HEK293 (cell line): ENCODE data around the gene MMD.
A peak's percentile ranks its signal among the peaks of the same experiment; 100 is the strongest.
"Not testable (repeated sequence)": the region's sequence is repeated elsewhere in the genome, so short reads cannot be mapped to it uniquely, and the experiment has no call there.

ENCODE experiments used
- CTCF ChIA-PET: fragments of 350-600 bp; formaldehyde crosslinking; extraction: SDS; loops from one replicate; lab custom pipeline; 2021; ENCODE audit warnings: antibody characterized with exemption; lab: Yijun Ruan, JAX
- POLR2A ChIA-PET: fragments of 300-600 bp; formaldehyde crosslinking; extraction: SDS; loops from one replicate; lab custom pipeline; 2020; ENCODE audit warnings: antibody characterized with exemption, inconsistent platforms; lab: Yijun Ruan, JAX
- H3K27ac ChIP-seq: fragments of 200-500 bp; sonication (Bioruptor generic); 2 replicates; pipeline ENCODE4 v1.5.1; 2014; ENCODE audit warnings: low read depth, low read length, control low read depth, inconsistent platforms; ENCODE audit errors: extremely low read depth
- H3K36me3 ChIP-seq, 2 experiments: fragments of 200-500 bp in 1 of 2; sonication (Bioruptor generic) in 1 of 2; 1 replicate in 1 of 2; 2 replicates in 1 of 2; pipeline ENCODE4 v1.5.1; 2014 to 2017; ENCODE audit warnings: inconsistent platforms in 2 of 2, low read length in 2 of 2; ENCODE audit not compliant: control insufficient read depth in 2 of 2, insufficient read depth in 1 of 2
- H3K4me1 ChIP-seq: fragments of 200-500 bp; sonication (Bioruptor generic); 2 replicates; pipeline ENCODE4 v1.5.1; 2014; ENCODE audit warnings: mild to moderate bottlenecking, low read length, inconsistent platforms; ENCODE audit not compliant: control insufficient read depth, insufficient read depth
- H3K4me3 ChIP-seq: 2 replicates; pipeline ENCODE4 v1.5.1; 2011; ENCODE audit warnings: low read depth, mild to moderate bottlenecking, control low read depth, low read length, moderate library complexity
- H3K9me3 ChIP-seq: fragments of 200-500 bp; sonication (Bioruptor generic); 2 replicates; pipeline ENCODE4 v1.5.1; 2014; ENCODE audit warnings: low read depth, low read length, inconsistent platforms; ENCODE audit not compliant: control insufficient read depth, insufficient read depth
- GFI1B ChIP-seq: fragments of 450-650 bp; formaldehyde crosslinking; IDR thresholded peaks from 2 replicates; pipeline ENCODE4 v1.5.1; 2016; ENCODE audit warnings: missing biosample characterization, missing genetic modification characterization
- KLF10 ChIP-seq: fragments of 450-650 bp; IDR thresholded peaks from 2 replicates; pipeline ENCODE4 v1.5.1; 2018; ENCODE audit warnings: missing biosample characterization, mild to moderate bottlenecking, missing genetic modification characterization
- PRDM1 ChIP-seq: fragments of 450-650 bp; formaldehyde crosslinking; IDR thresholded peaks from 2 replicates; pipeline ENCODE4; 2016; ENCODE audit warnings: missing biosample characterization, missing genetic modification characterization
- SALL2 ChIP-seq: fragments of 450-650 bp; formaldehyde crosslinking; IDR thresholded peaks from 2 replicates; pipeline ENCODE4 v1.5.0; 2017; ENCODE audit warnings: missing biosample characterization, mild to moderate bottlenecking, missing genetic modification characterization, borderline replicate concordance
- SP3 ChIP-seq: fragments of 450-650 bp; formaldehyde crosslinking; IDR thresholded peaks from 2 replicates; pipeline ENCODE4 v1.5.1; 2016; ENCODE audit warnings: missing biosample characterization, missing genetic modification characterization
- ZBTB1 ChIP-seq: fragments of 450-650 bp; formaldehyde crosslinking; IDR thresholded peaks from 2 replicates; pipeline ENCODE4 v1.5.1; 2016; ENCODE audit warnings: missing biosample characterization, missing genetic modification characterization
- ZBTB20 ChIP-seq: fragments of 450-650 bp; formaldehyde crosslinking; IDR thresholded peaks from 2 replicates; pipeline ENCODE4 v1.5.1; 2016; ENCODE audit warnings: missing biosample characterization, missing genetic modification characterization
- ZBTB7A ChIP-seq: fragments of 450-650 bp; formaldehyde crosslinking; IDR thresholded peaks from 2 replicates; pipeline ENCODE4 v1.5.1; 2016; ENCODE audit warnings: low read depth, missing biosample characterization, missing genetic modification characterization
- ZNF138 ChIP-seq: fragments of 450-650 bp; formaldehyde crosslinking; IDR thresholded peaks from 2 replicates; pipeline ENCODE4 v1.5.1; 2016; ENCODE audit warnings: missing biosample characterization, missing genetic modification characterization, borderline replicate concordance
- ZNF223 ChIP-seq: fragments of 450-650 bp; formaldehyde crosslinking; IDR thresholded peaks from 2 replicates; pipeline ENCODE4 v1.5.1; 2016; ENCODE audit warnings: missing biosample characterization, missing genetic modification characterization
- ZNF24 ChIP-seq: fragments of 450-650 bp; formaldehyde crosslinking; IDR thresholded peaks from 2 replicates; pipeline ENCODE4 v1.5.1; 2016; ENCODE audit warnings: missing biosample characterization, missing genetic modification characterization
- ZNF302 ChIP-seq: fragments of 450-650 bp; formaldehyde crosslinking; IDR thresholded peaks from 2 replicates; pipeline ENCODE4 v1.5.1; 2016; ENCODE audit warnings: missing biosample characterization, missing genetic modification characterization, low read depth
- ZNF433 ChIP-seq: fragments of 450-650 bp; formaldehyde crosslinking; IDR thresholded peaks from 2 replicates; pipeline ENCODE4 v1.5.1; 2016; ENCODE audit warnings: missing biosample characterization, missing genetic modification characterization, low read depth
- ZNF529 ChIP-seq: fragments of 450-650 bp; formaldehyde crosslinking; IDR thresholded peaks from 2 replicates; pipeline ENCODE4 v1.5.1; 2017; ENCODE audit warnings: missing genetic modification characterization, missing biosample characterization; ENCODE audit not compliant: insufficient replicate concordance
- ZNF548 ChIP-seq: fragments of 450-650 bp; formaldehyde crosslinking; IDR thresholded peaks from 2 replicates; pipeline ENCODE4 v1.5.1; 2016; ENCODE audit warnings: missing biosample characterization, missing genetic modification characterization
- ZNF549 ChIP-seq: fragments of 450-650 bp; IDR thresholded peaks from 2 replicates; pipeline ENCODE4 v1.5.1; 2018; ENCODE audit warnings: missing biosample characterization, missing genetic modification characterization, mild to moderate bottlenecking, inconsistent platforms, moderate library complexity
- ZNF843 ChIP-seq: fragments of 450-650 bp; formaldehyde crosslinking; IDR thresholded peaks from 2 replicates; pipeline ENCODE4 v1.5.1; 2016; ENCODE audit warnings: missing biosample characterization, missing genetic modification characterization
- ZSCAN16 ChIP-seq: fragments of 450-650 bp; formaldehyde crosslinking; IDR thresholded peaks from 2 replicates; pipeline ENCODE4 v1.5.1; 2016; ENCODE audit warnings: missing biosample characterization, missing genetic modification characterization
- ZSCAN23 ChIP-seq: fragments of 450-650 bp; formaldehyde crosslinking; IDR thresholded peaks from 2 replicates; pipeline ENCODE4 v1.5.1; 2016; ENCODE audit warnings: missing biosample characterization, missing genetic modification characterization
- TF ChIP-seq, protein P1 (sequence below): fragments of 450-650 bp; formaldehyde crosslinking; IDR thresholded peaks from 2 replicates; pipeline ENCODE4 v1.5.1; 2016; ENCODE audit warnings: missing biosample characterization, missing genetic modification characterization
- TF ChIP-seq, protein P2 (sequence below): fragments of 450-650 bp; formaldehyde crosslinking; IDR thresholded peaks from 2 replicates; pipeline ENCODE4 v1.5.1; 2017; ENCODE audit warnings: missing biosample characterization, missing genetic modification characterization

The MMD gene

DNA sequence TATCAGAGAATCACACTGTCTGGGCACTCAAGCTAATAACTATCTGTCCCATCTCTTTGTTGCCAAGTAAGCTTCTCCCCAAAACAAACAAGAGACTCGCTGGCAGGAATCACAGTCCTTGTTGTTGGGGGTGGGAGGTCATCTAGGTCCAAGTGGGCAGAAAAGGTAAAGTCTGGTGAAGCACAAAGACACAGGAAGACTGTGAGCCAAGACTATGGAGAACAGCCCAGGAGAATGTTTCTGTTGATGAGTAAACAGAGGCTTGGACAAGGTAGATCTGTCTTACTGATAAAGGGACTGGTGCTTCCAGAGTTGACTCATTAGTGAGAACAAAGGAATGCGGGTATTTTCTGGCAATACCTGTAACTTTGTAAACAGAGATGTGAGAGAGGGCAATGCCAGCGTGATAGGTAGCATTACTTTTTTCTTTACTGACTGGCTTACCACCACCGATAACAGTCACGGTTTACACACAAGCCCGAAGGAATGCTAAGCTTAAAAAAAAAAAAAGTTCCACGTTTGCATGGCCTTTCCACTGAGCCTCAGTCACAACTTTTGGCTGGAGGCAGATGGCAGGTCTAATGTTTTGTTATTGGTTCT, 11.5 kb upstream of the MMD start:
- TF ChIP-seq PRDM1 (0 out of 2 replicates have a peak, but pooled peaks have one; percentile 29), ZNF138 (tag by site-specific recombination) (no peak)
- Histone ChIP-seq H3K27ac (peak overlapping the region; percentile 33; the same call in 1 of the 2 replicates), H3K36me3 (no peaks in the 10 kb centered on the region), H3K4me1 (peaks cover 26% of the 10 kb centered on the region), H3K4me3 (no peak overlapping the region), H3K9me3 (no peaks in the 10 kb centered on the region)
- ChIA-PET POLR2A (interaction anchor here (1.0 to 1.5 kb wide), 2 partner anchors 10 to 12 kb away, joined by 3 to 6 read pairs; partner anchors contain the start of gene MMD), CTCF (interaction anchor here (0.6 to 1.5 kb wide), 5 partner anchors 16 to 440 kb away, joined by 3 to 5 read pairs (median 3); no protein-coding TSS in a partner anchor)

DNA sequence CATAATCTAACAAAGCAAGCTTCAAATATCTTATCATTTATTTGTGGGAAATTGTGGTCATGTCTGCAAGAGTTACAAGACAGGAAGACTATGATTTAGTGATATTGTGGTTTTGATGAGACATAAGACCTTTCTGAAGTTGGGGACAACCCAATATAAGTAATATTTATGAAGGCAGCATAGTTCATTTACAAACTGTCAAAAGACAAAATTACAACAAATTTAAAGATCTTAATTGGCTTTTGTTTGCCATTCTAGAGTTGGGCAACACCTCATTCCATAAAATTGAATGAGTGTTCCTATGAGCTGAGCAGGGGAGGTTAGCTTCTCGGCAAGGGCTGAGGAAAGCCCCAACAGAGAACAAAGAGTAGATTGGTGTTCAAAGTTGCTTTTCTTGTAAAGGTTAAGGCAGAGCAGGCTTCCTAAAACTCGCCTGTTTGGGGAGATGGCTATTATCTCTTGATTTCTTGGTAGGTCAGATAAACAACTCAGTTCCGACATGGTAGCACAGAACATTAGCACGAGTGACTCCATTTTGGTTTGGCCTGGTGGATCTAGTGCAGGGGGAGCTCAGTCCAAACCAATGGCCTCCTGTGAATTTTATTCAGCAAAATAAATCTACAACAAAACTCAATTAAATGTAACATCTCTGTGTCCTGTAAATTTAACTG, 10.9 kb upstream of the MMD start:
- H3K27ac ChIP-seq, result no peak overlapping the region; the same call in 1 of the 2 replicates
- no peaks in the 10 kb centered on the region for H3K9me3 ChIP-seq
- ChIA-PET CTCF (interaction anchor here (0.7 to 1.5 kb wide), 3 partner anchors 11 to 82 kb away, joined by 3 to 5 read pairs (median 3); partner anchors contain the start of gene MMD), POLR2A (interaction anchor here (1.0 to 1.5 kb wide), 2 partner anchors 9 to 11 kb away, joined by 3 to 6 read pairs; partner anchors contain the start of gene MMD)
- H3K4me1 ChIP-seq, result peaks cover 22% of the 10 kb centered on the region
- H3K4me3 ChIP-seq, result no peak overlapping the region
- H3K36me3 ChIP-seq, result no peaks in the 10 kb centered on the region
- no peak for TF ChIP-seq GFI1B (tag by site-specific recombination)
- TF ChIP-seq ZNF223 (tag by site-specific recombination), result no peak
- TF ChIP-seq ZNF548 (tag by site-specific recombination), result no peak
- TF ChIP-seq, protein P1, sequence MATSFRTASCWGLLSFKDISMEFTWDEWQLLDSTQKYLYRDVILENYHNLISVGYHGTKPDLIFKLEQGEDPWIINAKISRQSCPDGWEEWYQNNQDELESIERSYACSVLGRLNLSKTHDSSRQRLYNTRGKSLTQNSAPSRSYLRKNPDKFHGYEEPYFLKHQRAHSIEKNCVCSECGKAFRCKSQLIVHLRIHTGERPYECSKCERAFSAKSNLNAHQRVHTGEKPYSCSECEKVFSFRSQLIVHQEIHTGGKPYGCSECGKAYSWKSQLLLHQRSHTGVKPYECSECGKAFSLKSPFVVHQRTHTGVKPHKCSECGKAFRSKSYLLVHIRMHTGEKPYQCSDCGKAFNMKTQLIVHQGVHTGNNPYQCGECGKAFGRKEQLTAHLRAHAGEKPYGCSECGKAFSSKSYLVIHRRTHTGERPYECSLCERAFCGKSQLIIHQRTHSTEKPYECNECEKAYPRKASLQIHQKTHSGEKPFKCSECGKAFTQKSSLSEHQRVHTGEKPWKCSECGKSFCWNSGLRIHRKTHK (tag by site-specific recombination), result no peak
- no peak for TF ChIP-seq SALL2 (tag by site-specific recombination)
- no peak for TF ChIP-seq ZBTB20 (tag by site-specific recombination)
- no peak for TF ChIP-seq ZNF529 (tag by site-specific recombination)
- TF ChIP-seq ZBTB7A (tag by site-specific recombination), result no peak
- no peak for TF ChIP-seq SP3
- TF ChIP-seq ZNF302 (tag by site-specific recombination), result no peak
- TF ChIP-seq ZSCAN23 (tag by site-specific recombination), result no peak
- no peak for TF ChIP-seq KLF10 (tag by site-specific recombination)
- no peak for TF ChIP-seq ZNF843 (tag by site-specific recombination)
- TF ChIP-seq ZNF549 (tag by site-specific recombination), result no peak
- TF ChIP-seq ZNF433 (tag by site-specific recombination), result no peak
- TF ChIP-seq ZBTB1 (tag by site-specific recombination), result no peak
- TF ChIP-seq, protein P2, sequence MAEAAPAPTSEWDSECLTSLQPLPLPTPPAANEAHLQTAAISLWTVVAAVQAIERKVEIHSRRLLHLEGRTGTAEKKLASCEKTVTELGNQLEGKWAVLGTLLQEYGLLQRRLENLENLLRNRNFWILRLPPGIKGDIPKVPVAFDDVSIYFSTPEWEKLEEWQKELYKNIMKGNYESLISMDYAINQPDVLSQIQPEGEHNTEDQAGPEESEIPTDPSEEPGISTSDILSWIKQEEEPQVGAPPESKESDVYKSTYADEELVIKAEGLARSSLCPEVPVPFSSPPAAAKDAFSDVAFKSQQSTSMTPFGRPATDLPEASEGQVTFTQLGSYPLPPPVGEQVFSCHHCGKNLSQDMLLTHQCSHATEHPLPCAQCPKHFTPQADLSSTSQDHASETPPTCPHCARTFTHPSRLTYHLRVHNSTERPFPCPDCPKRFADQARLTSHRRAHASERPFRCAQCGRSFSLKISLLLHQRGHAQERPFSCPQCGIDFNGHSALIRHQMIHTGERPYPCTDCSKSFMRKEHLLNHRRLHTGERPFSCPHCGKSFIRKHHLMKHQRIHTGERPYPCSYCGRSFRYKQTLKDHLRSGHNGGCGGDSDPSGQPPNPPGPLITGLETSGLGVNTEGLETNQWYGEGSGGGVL, result no peak
- TF ChIP-seq ZSCAN16, result no peak
- TF ChIP-seq ZNF24, result no peak

DNA sequence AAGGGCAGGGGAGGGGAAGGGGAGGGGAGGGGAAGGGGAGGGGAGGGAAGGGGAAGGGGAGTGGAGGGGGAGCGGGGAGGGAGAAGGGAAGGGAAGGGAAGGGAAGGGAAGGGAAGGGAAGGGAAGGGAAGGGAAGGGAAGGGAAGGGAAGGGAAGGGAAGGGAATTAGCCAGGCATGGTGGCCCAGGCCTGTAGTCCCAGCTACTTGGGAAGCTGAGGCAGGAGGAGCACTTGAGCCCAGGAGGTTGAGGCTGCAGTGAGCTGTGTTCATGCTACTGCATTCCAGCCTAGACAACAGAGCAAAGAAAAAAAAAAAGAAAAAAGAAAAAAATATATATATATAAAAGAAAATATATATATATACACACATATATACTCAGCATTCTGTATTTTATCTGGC, 10.3 kb upstream of the MMD start:
- H3K36me3 ChIP-seq, H3K4me3 ChIP-seq, H3K27ac ChIP-seq, POLR2A ChIA-PET, H3K9me3 ChIP-seq: not testable (repeated sequence)
- H3K4me1 ChIP-seq, result peaks cover 17% of the 10 kb centered on the region
- CTCF ChIA-PET, result interaction anchor here (1.1 kb wide), 1 partner anchor 10 kb away, joined by 3 read pairs; the partner anchor contains the start of gene MMD
